Measurements from ENCODE around the gene IRAK1. TPM values are rescaled to one million over a fixed set of nuclear protein-coding genes. Genes with fewer than 3 reads are reported as not detected.

IRAK1 gene
- total and polyA plus RNA-seq, 10 of the 15 experiments (the other 5 are each of a cell fraction or from before 2014, with no cell fraction given), result 4.2 to 136 (median 39.5) TPM

DNA sequence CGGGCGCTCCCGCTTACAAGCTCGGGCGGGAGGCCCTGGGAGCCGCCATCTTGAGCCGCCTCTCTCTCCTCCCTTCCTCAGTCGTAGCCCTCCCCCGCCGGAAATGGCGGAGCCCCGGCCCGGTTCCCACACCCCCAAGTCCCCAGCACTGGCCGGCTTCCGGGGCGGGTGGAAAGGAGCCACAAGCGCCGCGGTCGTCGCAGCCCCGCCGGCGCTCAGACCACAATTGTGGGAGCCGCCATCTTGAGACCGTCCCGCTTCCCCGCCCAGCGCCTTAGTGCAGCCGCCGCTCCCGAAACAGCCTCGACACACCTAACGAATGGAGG, 48.6 kb downstream of the IRAK1 start (continued):
- TF ChIP-seq, protein P1, sequence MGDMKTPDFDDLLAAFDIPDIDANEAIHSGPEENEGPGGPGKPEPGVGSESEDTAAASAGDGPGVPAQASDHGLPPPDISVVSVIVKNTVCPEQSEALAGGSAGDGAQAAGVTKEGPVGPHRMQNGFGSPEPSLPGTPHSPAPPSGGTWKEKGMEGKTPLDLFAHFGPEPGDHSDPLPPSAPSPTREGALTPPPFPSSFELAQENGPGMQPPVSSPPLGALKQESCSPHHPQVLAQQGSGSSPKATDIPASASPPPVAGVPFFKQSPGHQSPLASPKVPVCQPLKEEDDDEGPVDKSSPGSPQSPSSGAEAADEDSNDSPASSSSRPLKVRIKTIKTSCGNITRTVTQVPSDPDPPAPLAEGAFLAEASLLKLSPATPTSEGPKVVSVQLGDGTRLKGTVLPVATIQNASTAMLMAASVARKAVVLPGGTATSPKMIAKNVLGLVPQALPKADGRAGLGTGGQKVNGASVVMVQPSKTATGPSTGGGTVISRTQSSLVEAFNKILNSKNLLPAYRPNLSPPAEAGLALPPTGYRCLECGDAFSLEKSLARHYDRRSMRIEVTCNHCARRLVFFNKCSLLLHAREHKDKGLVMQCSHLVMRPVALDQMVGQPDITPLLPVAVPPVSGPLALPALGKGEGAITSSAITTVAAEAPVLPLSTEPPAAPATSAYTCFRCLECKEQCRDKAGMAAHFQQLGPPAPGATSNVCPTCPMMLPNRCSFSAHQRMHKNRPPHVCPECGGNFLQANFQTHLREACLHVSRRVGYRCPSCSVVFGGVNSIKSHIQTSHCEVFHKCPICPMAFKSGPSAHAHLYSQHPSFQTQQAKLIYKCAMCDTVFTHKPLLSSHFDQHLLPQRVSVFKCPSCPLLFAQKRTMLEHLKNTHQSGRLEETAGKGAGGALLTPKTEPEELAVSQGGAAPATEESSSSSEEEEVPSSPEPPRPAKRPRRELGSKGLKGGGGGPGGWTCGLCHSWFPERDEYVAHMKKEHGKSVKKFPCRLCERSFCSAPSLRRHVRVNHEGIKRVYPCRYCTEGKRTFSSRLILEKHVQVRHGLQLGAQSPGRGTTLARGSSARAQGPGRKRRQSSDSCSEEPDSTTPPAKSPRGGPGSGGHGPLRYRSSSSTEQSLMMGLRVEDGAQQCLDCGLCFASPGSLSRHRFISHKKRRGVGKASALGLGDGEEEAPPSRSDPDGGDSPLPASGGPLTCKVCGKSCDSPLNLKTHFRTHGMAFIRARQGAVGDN (IDR thresholded peaks at IDR 0.05), result no peak
- TF ChIP-seq, protein P2, sequence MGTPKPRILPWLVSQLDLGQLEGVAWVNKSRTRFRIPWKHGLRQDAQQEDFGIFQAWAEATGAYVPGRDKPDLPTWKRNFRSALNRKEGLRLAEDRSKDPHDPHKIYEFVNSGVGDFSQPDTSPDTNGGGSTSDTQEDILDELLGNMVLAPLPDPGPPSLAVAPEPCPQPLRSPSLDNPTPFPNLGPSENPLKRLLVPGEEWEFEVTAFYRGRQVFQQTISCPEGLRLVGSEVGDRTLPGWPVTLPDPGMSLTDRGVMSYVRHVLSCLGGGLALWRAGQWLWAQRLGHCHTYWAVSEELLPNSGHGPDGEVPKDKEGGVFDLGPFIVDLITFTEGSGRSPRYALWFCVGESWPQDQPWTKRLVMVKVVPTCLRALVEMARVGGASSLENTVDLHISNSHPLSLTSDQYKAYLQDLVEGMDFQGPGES (IDR thresholded peaks at IDR 0.05), result no peak
- TF ChIP-seq RFX5 (IDR thresholded peaks at IDR 0.05; ENCODE audit: low read depth, low read length) (no peak), SMC3 (IDR thresholded peaks at IDR 0.05; ENCODE audit: borderline replicate concordance, low read length) (no peak)

DNA sequence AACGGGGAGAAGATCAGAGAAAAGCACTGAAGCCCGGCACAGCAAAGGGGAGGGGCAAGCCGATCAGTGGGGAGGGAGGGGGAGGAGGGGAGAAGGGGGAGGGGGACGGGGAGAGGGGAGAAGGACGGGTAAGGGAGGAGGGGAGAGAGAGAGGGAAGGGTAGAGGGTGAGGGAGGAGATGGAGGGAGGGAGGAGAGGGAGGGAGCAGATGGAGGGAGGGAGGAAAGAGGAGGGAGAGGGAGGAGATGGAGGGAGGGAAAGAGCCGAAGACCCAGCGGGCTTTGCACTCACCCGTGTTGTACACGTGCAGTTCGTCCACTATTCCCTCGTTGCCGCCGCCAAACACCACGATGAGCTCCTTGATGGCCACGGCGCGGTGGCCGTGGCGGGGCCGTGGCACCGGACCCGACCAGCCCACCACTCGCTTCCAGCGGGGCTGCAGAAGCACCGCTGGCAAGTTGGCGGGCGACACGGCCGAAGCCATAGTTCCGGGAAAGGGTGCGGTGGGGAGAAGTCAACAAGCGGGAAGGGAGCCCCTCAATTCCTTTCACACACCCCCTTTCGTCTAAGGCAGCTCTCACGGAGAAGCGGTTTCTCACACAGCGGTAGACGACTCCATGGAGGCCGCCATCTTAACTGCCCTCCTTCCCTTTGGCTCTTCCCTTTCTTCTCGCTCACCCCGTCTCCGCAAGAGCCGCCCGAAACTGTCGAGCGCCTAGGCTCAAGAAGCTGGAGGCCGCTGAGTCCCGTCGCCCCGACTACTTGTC, 49.2 kb downstream of the IRAK1 start:
- RAD21 ChIA-PET (ENCODE audit: unreplicated experiment), result interaction anchor here (1.1 to 6.4 kb wide), 9 partner anchors 11 to 50 kb away, joined by 3 to 48 read pairs (median 8); partner anchors contain the start of gene ARHGAP4
- H3K79me2 ChIP-seq (ENCODE audit: control insufficient read depth, insufficient read depth, low read length), result peaks cover 72% of the 10 kb centered on the region
- H3K9me3 ChIP-seq (replicated peaks; ENCODE audit: control insufficient read depth, insufficient read depth, low read length), result no peaks in the 10 kb centered on the region
- no peak for DNase-seq (ENCODE audit: low read depth, low spot score)
- TSS peak; percentile 64 for BruUV-seq (replicated peaks)
- FAIRE-seq, result peak; percentile 47
- POLR2A ChIA-PET, result interaction anchor here (0.5 to 7.9 kb wide), 11 partner anchors 9 to 50 kb away, joined by 3 to 68 read pairs (median 8); partner anchors contain the start of genes ARHGAP4 and IRAK1
- ATAC-seq, result peak; percentile 28
- CTCF ChIA-PET, result interaction anchor here (1.1 to 5.9 kb wide), 6 partner anchors 15 to 568 kb away, joined by 3 to 35 read pairs (median 7); no protein-coding TSS in a partner anchor
- under 1% methylated on average over 44 of the region's 49 CpGs for WGBS (ENCODE audit: insufficient coverage, insufficient replicate concordance, low lambda C conversion rate, missing lambda C conversion rate)
- in situ Hi-C loops (cut with MboI), result no loop called here
- no peaks in the 10 kb centered on the region; a peak in 1 of 4 replicates for H3K36me3 ChIP-seq (ENCODE audit: control insufficient read depth in 2 of 2, insufficient read depth in 2 of 2, low read length in 1 of 2)
- no peaks in the 10 kb centered on the region for H4K20me1 ChIP-seq (ENCODE audit: control insufficient read depth, insufficient read depth)
- H3K9ac ChIP-seq (ENCODE audit: control insufficient read depth, insufficient read depth, low read length), result peak overlapping the region; percentile 96
- H3K4me1 ChIP-seq (ENCODE audit: control insufficient read depth, insufficient read depth, low read length), result peaks cover 19% of the 10 kb centered on the region
- H3K4me3 ChIP-seq, result peak overlapping the region; percentile 95
- H3K27me3 ChIP-seq (replicated peaks in 1 of 2; ENCODE audit: control insufficient read depth in 2 of 2, insufficient read depth in 2 of 2, low read length in 1 of 2), result no peaks in the 10 kb centered on the region
- intact Hi-C loops (cut with micrococcal nuclease; ENCODE audit: unreplicated experiment), result loop anchor here (2.0 to 5.0 kb wide), 2 partner anchors 44 to 127 kb away; partner anchors contain the start of genes ARHGAP4 and MECP2
- H3K4me2 ChIP-seq (ENCODE audit: control insufficient read depth, insufficient read depth), result peak overlapping the region; percentile 38; the same call in 1 of the 2 replicates
- peak overlapping the region; percentile 41 for H2AFZ ChIP-seq (ENCODE audit: control insufficient read depth, low read depth, low read length)
- H3K27ac ChIP-seq (ENCODE audit: control insufficient read depth, insufficient read depth), result peak overlapping the region; percentile 99
- SMC1A ChIA-PET (ENCODE audit: uncharacterized antibody, unreplicated experiment), result interaction anchor here (0.8 to 4.7 kb wide), 6 partner anchors 10 to 50 kb away, joined by 3 to 21 read pairs (median 4); partner anchors contain the start of gene ARHGAP4
- TF ChIP-seq, protein P3, sequence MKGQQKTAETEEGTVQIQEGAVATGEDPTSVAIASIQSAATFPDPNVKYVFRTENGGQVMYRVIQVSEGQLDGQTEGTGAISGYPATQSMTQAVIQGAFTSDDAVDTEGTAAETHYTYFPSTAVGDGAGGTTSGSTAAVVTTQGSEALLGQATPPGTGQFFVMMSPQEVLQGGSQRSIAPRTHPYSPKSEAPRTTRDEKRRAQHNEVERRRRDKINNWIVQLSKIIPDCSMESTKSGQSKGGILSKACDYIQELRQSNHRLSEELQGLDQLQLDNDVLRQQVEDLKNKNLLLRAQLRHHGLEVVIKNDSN (IDR thresholded peaks at IDR 0.05; ENCODE audit: borderline replicate concordance, extremely low read length, insufficient read depth, low read depth, low read length), result no peak
- TF ChIP-seq POLR2AphosphoS2 (IDR thresholded peaks at IDR 0.05; ENCODE audit: low read depth, low read length) (no peak), NBN (IDR thresholded peaks at IDR 0.05) (no peak), LARP7 (IDR thresholded peaks at IDR 0.05) (peak; percentile 69; the same call in 1 of the 2 replicates), RBBP5 (conservative IDR thresholded peaks at IDR 0.05) (no peak), IKZF1 (conservative IDR thresholded peaks at IDR 0.05) (no peak), CHD1 (IDR thresholded peaks at IDR 0.05; ENCODE audit: low read depth, low read length) (no peak)
